ENCODE results near the gene ITPRIPL1.
A peak's percentile ranks its signal among the peaks of the same experiment; 100 is the strongest.
"Not testable (repeated sequence)": the region's sequence is repeated elsewhere in the genome, so short reads cannot be mapped to it uniquely, and the experiment has no call there.

ITPRIPL1 gene

GRCh38 chr2:96325041-96325883 lies at the start of gene ITPRIPL1:
TSS of gene ITPRIPL1 (plus strand) at chr2:96325317. CDS start at chr2:96325840, 523 bp downstream.
- Histone ChIP-seq H3K4me1 (peaks cover 33% of the 10 kb centered on the region), H3K27me3 (ENCODE audit: low read depth) (peaks cover 3% of the 10 kb centered on the region), H3K4me3 (peak within 1 kb of the TSS; percentile 38), H3K9me3 (no peaks in the 10 kb centered on the region), H3K36me3 (replicated peaks) (peaks cover 5% of the 10 kb centered on the region; the same call in 1 of the 2 replicates)
- peak in 1 of 2 experiments; percentile 67 for DNase-seq (ENCODE audit: low spot score in 2 of 2)
- in situ Hi-C loops (cut with MboI; ENCODE audit: low sequenced_read_pairs), result no loop called here

DNA sequence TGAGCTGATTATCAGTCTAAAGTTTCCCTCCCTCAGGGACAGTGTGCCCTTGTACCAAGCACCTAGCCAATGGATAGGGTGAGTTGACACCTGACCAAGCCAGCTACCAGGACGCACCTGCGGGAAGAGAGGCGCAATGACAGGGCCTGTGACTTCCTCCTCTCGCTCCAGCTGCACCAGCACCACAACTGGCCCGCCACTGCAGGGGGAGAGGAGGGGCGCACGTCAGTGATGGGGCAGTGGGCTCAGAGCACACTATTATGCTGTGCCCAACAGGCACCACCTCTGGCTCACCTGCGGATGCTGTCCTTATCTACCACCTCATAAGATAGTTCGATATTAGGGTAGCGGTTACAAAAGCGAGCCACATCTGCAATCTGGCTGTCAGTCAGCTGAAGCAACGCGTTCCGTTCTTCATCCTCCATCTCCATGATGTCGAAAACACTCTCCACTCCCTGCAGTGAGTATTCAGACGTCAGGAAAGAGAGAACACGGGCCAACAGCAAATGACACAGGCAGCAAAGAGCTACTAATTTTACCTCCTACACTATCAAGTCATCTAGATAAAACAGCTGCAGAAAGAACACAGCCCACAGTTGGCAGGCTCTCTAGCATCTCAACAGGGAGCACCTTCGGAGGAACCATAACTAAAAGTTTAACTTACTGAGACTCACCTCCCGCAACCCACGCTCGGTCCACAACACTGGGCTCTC lies 48.2 kb upstream of the ITPRIPL1 start:
- no peaks in the 10 kb centered on the region for H3K27me3 ChIP-seq (ENCODE audit: low read depth)
- DNase-seq (ENCODE audit: low spot score in 2 of 2), result no peak
- in situ Hi-C loops (cut with MboI; ENCODE audit: low sequenced_read_pairs), result no loop called here
- peaks cover 87% of the 10 kb centered on the region for H3K36me3 ChIP-seq (replicated peaks)
- no peaks in the 10 kb centered on the region for H3K9me3 ChIP-seq
- H3K4me3 ChIP-seq, result no peak overlapping the region
- no peaks in the 10 kb centered on the region for H3K4me1 ChIP-seq

DNA sequence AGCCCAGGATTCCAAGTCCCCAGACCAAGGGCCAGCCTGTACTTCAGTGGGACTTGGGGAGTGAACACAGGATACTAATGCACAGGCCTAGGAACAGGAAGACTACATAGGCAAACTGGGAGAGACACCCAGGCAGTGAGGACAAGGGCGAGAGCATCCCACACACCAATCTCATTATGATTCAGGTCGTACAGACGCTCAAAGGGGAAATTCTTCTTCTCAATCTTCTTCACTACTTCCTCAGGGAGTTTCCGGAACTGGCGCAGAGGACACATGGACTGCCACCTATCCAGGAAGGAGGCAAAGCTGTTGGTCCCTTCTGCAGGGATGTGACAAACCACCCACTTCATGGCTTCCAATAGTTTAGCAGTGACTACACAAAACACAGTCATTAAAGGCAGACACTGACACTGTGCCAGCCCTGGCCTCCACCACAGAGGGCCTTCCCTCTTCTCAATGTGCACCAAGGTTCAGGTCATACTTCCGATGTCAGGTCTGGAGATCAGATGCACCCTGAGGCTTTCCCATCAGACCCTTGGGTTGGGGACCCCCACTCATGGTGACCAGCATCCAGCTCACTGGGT lies 37.8 kb upstream of the ITPRIPL1 start:
- H3K4me3 ChIP-seq, result no peak overlapping the region
- peaks cover 100% of the 10 kb centered on the region for H3K36me3 ChIP-seq (replicated peaks)
- in situ Hi-C loops (cut with MboI; ENCODE audit: low sequenced_read_pairs), result no loop called here
- H3K9me3 ChIP-seq, result no peaks in the 10 kb centered on the region
- no peak for DNase-seq (ENCODE audit: low spot score in 2 of 2)
- no peaks in the 10 kb centered on the region for H3K4me1 ChIP-seq
- no peaks in the 10 kb centered on the region for H3K27me3 ChIP-seq (ENCODE audit: low read depth)

DNA sequence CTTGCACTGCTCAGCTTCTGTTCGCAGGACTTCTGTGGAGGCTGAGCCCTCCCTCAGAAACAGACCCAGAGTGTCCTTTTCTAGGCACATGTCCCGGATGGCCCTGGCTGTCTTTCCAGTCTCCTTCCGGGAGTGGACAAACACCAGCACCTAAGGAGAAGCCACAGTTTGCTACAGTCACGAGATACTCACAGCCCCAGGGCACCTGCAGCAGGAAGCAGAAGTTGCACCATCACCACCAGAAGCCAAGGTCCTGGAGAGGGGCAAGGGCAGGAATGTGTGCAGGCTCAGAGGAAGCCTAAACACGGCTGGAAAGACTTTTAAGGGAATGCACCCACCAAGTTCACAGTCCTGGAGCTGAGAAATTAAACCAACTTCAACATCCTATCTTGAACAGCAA lies 33.4 kb upstream of the ITPRIPL1 start:
- Histone ChIP-seq H3K27me3 (ENCODE audit: low read depth) (no peaks in the 10 kb centered on the region), H3K4me1 (no peaks in the 10 kb centered on the region), H3K9me3 (no peaks in the 10 kb centered on the region), H3K4me3 (no peak overlapping the region), H3K36me3 (replicated peaks) (peaks cover 98% of the 10 kb centered on the region)
- no peak for DNase-seq (ENCODE audit: low spot score in 2 of 2)
- in situ Hi-C loops (cut with MboI; ENCODE audit: low sequenced_read_pairs), result no loop called here

DNA sequence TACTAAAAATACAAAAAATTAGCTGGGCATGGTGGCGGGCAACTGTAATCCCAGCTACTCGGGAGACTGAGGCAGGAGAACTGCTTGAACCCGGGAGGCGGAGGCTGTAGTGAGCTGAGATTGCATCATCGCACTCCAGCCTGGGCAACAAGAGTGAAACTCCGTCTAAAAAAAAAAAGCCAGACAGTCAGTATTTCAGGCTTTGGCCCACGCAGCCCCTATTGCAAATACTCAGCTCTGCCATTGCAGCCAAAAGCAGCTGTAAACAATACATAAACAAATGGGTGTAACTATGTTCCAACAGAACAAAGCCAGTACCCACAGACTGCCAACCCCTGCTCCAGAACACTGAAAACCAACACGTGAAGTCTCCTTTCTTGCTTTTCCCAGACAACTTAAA lies 30.8 kb upstream of the ITPRIPL1 start:
- H3K4me1 ChIP-seq; H3K4me3 ChIP-seq; H3K9me3 ChIP-seq; DNase-seq (ENCODE audit: low spot score in 2 of 2); in situ Hi-C loops (cut with MboI; ENCODE audit: low sequenced_read_pairs); H3K27me3 ChIP-seq (ENCODE audit: low read depth): not testable (repeated sequence)
- peaks cover 98% of the 10 kb centered on the region for H3K36me3 ChIP-seq (replicated peaks)

- peaks cover 98% of the 10 kb centered on the region for H3K36me3 ChIP-seq (replicated peaks)
- no peak for DNase-seq (ENCODE audit: low spot score in 2 of 2)
- in situ Hi-C loops (cut with MboI; ENCODE audit: low sequenced_read_pairs), result no loop called here
- H3K4me3 ChIP-seq, result no peak overlapping the region
- H3K9me3 ChIP-seq, result no peaks in the 10 kb centered on the region
- H3K4me1 ChIP-seq, result no peaks in the 10 kb centered on the region; the same call in 1 of the 2 replicates
- H3K27me3 ChIP-seq (ENCODE audit: low read depth), result no peaks in the 10 kb centered on the region
Measured at GRCh38 chr2:96296925-96297324, 28.2 kb upstream of the ITPRIPL1 start.

DNA sequence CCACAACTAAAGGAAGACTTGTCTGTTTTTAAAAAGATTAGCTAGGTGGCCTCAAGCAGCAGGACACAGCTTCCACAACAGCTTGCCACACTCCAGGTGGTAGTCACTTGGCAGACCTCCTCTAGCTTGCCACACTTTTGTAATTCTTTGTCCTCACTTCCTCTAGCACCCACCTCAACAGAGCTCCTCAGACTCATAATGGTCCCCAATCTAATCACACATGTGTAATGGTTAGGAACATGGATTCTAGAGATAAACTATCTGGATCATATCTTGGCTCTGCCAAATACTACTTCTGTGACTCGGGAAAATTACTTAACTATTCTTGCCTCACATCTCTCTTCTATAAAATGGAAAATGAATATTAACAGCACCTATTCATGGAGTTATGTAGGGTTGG lies 23.3 kb upstream of the ITPRIPL1 start:
- H3K4me3 ChIP-seq, result no peak overlapping the region
- H3K9me3 ChIP-seq, result no peaks in the 10 kb centered on the region
- no peak for DNase-seq (ENCODE audit: low spot score in 2 of 2)
- H3K36me3 ChIP-seq (replicated peaks), result peaks cover 77% of the 10 kb centered on the region
- in situ Hi-C loops (cut with MboI; ENCODE audit: low sequenced_read_pairs), result no loop called here
- peaks cover 12% of the 10 kb centered on the region for H3K4me1 ChIP-seq
- no peaks in the 10 kb centered on the region for H3K27me3 ChIP-seq (ENCODE audit: low read depth)

DNA sequence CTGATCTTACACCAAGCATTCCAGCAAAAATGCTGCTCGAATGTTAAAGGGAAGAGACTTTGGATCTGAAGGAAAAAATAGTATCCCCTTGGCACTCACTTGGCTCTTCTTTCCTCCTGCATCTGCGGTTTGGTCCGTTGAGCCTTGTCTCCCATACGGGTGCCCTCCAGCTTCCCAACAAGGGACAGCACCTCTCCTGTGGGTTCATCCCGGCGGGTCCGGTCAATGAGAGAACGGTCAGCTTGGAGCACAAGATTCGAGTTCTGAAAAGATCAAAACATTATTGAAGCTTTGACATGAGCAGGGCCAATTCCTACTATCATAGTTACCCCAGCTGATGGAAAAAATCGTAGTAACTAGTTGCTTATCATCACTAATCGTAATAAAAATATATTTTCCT lies 20.5 kb upstream of the ITPRIPL1 start:
- H3K27me3 ChIP-seq (ENCODE audit: low read depth), result no peaks in the 10 kb centered on the region
- peak overlapping the region; percentile 91 for H3K4me3 ChIP-seq
- DNase-seq (ENCODE audit: low spot score in 2 of 2), result no peak
- in situ Hi-C loops (cut with MboI; ENCODE audit: low sequenced_read_pairs), result no loop called here
- H3K9me3 ChIP-seq, result no peaks in the 10 kb centered on the region
- H3K36me3 ChIP-seq (replicated peaks), result peaks cover 50% of the 10 kb centered on the region
- peaks cover 12% of the 10 kb centered on the region for H3K4me1 ChIP-seq

- H3K4me1 ChIP-seq, result peaks cover 12% of the 10 kb centered on the region
- H3K4me3 ChIP-seq, result peak within 1 kb of the TSS; percentile 91
- DNase-seq (ENCODE audit: low spot score in 2 of 2), result peak; percentile 83 to 94
- H3K36me3 ChIP-seq (replicated peaks), result peaks cover 42% of the 10 kb centered on the region
- in situ Hi-C loops (cut with MboI; ENCODE audit: low sequenced_read_pairs), result no loop called here
- H3K9me3 ChIP-seq, result no peaks in the 10 kb centered on the region
- H3K27me3 ChIP-seq (ENCODE audit: low read depth), result no peaks in the 10 kb centered on the region
Measured at GRCh38 chr2:96305091-96305978, 19.8 kb upstream of the ITPRIPL1 start, which contains the start of gene SNRNP200. TSS of gene SNRNP200 (minus strand) at chr2:96305546. CDS start at chr2:96305437, 109 bp downstream.

DNA sequence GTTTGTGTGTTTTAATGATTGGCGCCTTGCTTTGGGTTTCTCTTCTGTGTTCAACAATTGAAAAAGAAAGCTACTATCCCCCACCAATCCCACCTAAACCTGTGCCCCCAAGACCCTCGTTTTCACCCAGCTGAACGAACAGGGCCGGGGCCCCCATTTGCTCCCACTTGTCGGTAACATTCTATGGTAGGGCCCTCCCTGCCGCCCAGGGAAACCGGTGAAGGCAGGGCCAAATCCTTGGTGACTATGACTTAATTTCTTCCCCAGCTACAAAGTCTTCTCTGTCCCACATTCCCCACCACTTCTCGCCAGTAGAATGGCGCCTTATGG lies 19.2 kb upstream of the ITPRIPL1 start:
- H3K4me3 ChIP-seq, result peak overlapping the region; percentile 91
- peaks cover 36% of the 10 kb centered on the region for H3K36me3 ChIP-seq (replicated peaks)
- in situ Hi-C loops (cut with MboI; ENCODE audit: low sequenced_read_pairs), result no loop called here
- DNase-seq (ENCODE audit: low spot score in 2 of 2), result no peak
- no peaks in the 10 kb centered on the region for H3K27me3 ChIP-seq (ENCODE audit: low read depth)
- H3K4me1 ChIP-seq, result peaks cover 12% of the 10 kb centered on the region
- H3K9me3 ChIP-seq, result no peaks in the 10 kb centered on the region

GRCh38 chr2:96306370-96306769 lies 18.7 kb upstream of the ITPRIPL1 start:
- in situ Hi-C loops (cut with MboI; ENCODE audit: low sequenced_read_pairs), result no loop called here

GRCh38 chr2:96308248-96308647 lies 16.9 kb upstream of the ITPRIPL1 start:
- H3K36me3 ChIP-seq (replicated peaks), result peaks cover 13% of the 10 kb centered on the region
- peak in 1 of 2 experiments; percentile 37 for DNase-seq (ENCODE audit: low spot score in 2 of 2)
- no peaks in the 10 kb centered on the region for H3K9me3 ChIP-seq
- H3K27me3 ChIP-seq (ENCODE audit: low read depth), result no peaks in the 10 kb centered on the region
- no peak overlapping the region for H3K4me3 ChIP-seq
- in situ Hi-C loops (cut with MboI; ENCODE audit: low sequenced_read_pairs), result no loop called here
- peaks cover 19% of the 10 kb centered on the region for H3K4me1 ChIP-seq

More at GRCh38 chr2:96306370-96306769, 18.7 kb upstream of the ITPRIPL1 start:
- no peaks in the 10 kb centered on the region for H3K9me3 ChIP-seq
- peak overlapping the region; percentile 91 for H3K4me3 ChIP-seq
- peaks cover 32% of the 10 kb centered on the region for H3K36me3 ChIP-seq (replicated peaks)
- H3K4me1 ChIP-seq, result peaks cover 12% of the 10 kb centered on the region
- DNase-seq (ENCODE audit: low spot score in 2 of 2), result no peak
- no peaks in the 10 kb centered on the region for H3K27me3 ChIP-seq (ENCODE audit: low read depth)

- Histone ChIP-seq H3K27me3 (ENCODE audit: low read depth) (no peaks in the 10 kb centered on the region), H3K4me1 (peaks cover 7% of the 10 kb centered on the region; the same call in 1 of the 2 replicates), H3K36me3 (replicated peaks) (no peaks in the 10 kb centered on the region), H3K4me3 (no peak overlapping the region), H3K9me3 (no peaks in the 10 kb centered on the region)
- in situ Hi-C loops (cut with MboI; ENCODE audit: low sequenced_read_pairs), result no loop called here
- no peak for DNase-seq (ENCODE audit: low spot score in 2 of 2)
Measured at GRCh38 chr2:96315005-96315399, 10.1 kb upstream of the ITPRIPL1 start.
